HG02938 (cell line): Measurements from ENCODE around the gene KDM6A.
"Not testable (repeated sequence)": the region's sequence is repeated elsewhere in the genome, so short reads cannot be mapped to it uniquely, and the experiment has no call there.

Experiments
- ATAC-seq: cut with Tn5 transposase; IDR thresholded peaks from one replicate; pipeline ENCODE4 v1.9.1; 2021; ENCODE audit warnings: mild to moderate bottlenecking, moderate library complexity; ENCODE audit not compliant: unreplicated experiment

Gene KDM6A

DNA sequence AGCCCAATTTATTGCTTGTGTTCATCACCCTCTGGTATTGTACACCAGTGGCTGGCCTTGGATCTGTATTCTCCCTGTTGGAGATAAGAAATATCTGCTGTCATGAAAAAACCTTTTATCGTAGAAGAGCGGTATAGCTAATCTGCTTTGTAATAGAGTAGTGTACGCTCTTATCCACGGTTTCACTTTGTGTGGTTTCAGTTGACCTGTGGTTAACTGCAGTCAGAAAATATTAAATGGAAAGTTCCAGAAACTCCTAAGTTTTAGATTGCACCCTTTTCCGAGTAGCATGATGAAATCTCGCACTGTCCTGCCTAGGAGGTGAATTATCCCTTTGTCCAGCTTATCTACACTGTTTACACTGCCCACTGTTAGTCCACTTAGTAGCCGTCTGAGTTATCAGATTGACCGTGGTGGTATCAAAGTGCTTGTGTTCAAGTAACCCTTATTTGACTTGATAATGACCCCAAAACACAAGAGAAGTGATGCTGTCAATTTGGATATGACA, 42.4 kb downstream of the KDM6A start:
- no peak for ATAC-seq

DNA sequence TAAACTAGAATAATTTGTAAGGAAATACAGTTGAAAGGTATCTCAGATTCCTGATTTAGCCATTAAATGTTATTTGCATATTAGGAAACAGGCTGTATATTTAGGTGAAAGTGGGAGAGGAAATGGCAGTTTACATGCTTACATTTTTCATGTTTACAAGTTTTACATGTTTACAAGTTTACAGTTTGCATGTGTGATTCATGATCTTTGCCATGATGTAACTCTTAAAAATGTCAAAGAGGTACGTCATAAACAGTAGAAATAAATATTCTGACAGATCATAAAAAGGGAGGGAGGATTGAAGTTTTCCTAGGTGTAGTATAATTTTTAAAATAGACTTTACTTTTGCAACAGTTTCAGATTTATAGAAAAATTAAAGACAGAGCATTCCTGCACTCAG, 45.7 kb downstream of the KDM6A start:
- no peak for ATAC-seq

DNA sequence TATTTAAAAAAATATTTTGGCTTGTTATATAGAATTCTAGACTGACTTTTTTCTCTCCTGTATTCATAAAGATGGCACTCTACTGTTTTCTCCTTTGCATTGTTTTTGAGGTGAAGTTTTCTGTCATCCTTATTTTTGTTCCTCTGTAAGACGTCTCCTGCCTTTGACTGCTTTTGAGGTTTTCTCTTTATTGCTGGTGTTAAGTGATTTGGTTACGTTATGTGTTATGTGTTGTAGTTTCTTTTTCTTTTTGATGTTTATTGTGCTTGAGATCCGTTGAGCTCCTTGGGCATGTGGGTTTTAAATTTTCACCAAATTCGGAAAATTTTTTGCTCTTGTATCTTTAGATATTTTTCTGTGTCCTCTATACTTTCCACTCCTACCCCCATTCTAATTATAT, 50.0 kb downstream of the KDM6A start:
- ATAC-seq = no peak

DNA sequence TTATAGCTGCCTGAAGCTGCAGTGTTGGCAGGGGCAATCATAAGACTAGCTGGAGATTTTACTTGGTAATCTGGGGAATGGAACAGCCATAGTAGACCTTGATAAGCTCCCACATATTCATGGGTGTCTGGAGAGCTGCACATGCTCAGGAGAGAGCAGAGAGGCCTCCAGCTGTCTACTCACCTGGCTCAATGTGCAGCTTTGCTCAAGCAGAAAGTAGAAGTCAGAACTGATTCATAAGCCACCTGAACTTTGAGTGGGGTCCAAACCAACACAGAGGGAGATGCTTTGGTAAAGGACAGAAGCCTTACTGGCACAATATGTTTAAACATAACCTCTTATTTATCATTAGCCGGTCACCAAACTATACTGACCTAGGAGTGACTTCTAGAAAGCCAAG, 54.4 kb downstream of the KDM6A start:
- no peak for ATAC-seq

DNA sequence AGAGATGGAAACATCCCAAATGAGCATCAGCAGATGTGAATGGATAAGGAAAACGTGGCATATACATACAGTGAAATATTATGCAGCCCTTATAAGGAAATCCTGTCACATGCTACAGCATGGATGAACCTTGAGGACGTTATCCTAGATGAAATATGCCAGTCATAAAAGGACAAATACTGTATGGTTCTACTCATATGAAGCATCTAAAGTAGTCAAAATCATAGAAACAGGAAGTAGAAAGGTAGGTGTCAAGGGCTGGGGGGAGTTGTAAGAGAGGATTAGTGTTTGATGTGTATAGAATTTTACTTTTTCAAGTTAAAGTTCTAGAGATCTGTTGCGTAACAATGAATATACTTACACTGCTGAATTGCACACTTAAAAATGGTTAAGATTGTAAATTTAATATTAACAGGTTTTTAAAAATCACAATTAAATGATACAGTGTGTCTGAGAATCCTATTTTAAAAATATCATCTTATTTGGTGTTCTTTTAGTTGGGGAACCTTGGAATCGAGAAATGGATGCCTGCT, 58.5 kb downstream of the KDM6A start:
- no peak for ATAC-seq

DNA sequence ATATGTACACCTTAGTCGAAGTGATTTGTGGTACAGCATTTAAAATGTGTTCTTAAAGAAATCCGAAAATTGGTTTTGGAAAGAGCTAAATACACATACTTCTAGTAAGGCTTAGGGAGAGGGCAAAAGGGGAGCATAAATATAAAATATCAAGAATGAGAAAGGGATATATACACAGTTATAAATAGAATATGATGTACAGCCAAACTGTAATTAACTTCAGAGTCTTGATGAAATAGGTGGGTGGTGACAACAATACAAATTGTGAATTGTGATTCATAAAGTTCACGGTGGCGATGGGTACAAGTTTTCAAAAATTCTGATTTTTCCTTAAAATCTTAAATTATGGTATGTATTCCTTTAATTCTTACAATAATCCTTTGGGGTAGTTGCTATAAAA, 62.2 kb downstream of the KDM6A start:
- no peak for ATAC-seq

DNA sequence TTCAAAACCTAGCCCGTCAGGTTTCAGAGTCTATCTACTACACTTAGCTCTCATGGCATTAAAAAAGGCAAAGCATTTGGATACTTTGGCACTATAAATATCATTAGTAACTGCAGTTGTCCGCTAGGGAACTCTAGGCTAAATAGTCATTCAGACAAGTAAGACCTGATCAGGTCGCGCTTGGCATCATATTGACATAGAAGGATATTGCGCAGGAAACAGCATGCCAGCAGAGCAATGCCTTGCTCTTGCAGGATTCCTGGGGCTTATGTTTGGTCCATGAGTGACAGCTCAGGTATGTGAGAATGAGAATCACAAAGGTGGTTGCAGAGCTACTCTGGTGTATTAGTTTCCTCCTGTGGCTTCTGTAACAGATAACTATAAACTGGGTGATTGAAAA, 62.7 kb downstream of the KDM6A start:
- no peak for ATAC-seq

DNA sequence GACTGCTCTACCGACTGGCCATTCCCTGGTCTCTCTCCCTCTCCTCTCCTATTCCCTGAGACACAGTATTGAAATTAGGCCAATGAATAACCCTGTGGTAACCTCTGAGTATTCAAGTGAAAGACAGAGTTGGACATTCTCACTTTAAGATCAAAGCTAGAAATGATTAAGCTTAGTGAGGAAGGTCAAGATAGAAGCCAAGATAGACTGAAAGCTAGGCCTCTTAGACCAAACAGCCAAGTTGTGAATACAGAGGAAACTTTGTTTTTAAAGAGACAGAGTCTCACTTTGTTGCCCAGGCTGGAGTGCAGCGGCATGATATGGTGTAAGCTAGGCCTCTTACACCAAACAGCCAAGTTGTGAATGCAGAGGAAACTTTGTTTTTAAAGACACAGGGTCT, 64.6 kb downstream of the KDM6A start:
- ATAC-seq = no peak

DNA sequence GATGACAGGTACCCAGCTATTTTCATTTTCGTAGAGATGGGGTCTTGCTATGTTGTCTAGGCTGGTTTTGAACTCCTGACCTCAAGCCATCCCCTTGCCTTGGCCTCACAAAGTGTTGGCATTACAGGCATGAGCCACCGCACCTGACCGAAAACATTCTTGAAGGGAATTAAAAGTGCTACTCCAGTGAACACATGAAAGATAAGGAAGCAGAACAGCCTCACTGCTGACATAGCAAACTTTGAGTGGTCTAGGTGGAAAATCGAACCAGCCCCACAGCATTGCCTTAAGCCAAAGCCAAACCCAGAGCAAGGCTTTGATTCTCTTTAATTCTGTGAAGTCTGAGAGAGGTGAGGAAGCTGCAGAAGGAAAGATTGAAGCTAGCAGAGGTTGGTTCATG, 65.1 kb downstream of the KDM6A start:
- ATAC-seq = no peak

DNA sequence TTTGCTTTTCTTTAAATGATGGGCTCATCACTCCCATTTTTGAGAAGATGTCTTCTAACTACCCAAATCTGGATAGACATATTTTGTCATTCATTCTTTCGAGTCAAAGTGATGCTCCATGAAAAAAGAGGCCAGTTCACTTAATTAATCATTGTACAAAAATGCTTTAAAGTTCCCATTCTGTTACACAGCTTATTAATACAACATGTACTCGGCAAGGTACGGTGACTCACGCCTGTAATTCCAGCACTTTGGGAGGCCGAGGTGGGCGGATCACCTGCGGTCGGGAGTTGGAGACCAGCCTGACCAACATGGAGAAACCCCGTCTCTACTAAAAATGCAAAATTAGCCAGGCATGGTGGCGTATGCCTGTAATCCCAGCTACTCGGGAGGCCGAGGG, 67.6 kb downstream of the KDM6A start:
- not testable (repeated sequence) for ATAC-seq

DNA sequence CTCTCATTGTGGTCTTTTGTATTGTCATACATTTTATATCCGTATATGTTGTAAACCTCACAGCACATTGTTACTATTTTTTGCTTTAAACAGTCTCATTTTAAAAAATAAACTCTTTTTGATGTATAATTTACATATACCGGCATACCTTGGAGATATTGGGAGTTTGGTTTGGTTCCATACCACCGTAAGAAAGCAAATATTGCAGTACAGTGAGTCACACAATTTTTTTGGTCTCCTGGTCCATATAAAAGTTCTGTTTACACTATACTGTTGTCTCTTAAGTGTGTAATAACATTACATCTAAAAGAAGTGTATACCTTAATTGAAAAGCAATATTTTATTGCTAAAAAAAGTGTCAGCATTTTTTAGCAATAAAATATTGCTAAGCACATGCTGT, 70.0 kb downstream of the KDM6A start:
- no peak for ATAC-seq

DNA sequence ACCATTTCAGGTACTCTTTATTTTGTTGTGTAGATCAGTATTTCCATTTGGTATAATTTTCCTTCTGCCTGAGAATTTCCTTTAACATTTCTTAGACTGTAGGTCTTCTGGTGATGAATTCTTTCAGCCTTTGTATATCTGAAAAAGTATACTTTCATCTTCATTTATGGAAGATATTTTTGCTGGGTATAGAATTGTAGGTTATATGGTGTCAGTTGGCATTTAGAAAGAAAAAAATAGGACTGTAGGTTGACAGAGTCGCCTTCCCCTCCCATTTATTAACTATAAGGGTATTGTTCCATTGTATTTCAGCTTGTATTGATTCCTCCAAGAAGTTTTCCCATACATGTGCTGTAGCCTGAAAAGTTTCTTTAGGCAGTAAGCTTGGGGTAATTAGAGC, 71.9 kb downstream of the KDM6A start:
- ATAC-seq = no peak

DNA sequence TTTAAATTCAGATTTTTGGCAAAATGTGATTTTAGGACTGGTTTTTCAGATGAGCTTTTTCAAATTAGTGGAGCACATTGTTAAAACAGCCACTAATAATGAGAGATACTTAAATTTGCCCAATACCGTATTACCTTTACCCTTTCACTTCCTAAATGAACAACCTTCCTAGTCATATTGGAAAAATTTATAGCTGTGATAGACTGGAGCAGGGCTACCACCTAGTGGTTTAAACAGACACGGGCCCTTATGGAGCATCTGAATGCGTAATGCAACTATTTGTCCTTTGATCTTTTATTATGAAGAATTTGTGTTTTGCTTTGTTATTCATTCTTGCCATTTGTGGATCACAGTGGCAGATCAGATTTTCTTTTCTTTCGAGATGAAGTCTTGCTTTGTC, 72.7 kb downstream of the KDM6A start:
- ATAC-seq = no peak

DNA sequence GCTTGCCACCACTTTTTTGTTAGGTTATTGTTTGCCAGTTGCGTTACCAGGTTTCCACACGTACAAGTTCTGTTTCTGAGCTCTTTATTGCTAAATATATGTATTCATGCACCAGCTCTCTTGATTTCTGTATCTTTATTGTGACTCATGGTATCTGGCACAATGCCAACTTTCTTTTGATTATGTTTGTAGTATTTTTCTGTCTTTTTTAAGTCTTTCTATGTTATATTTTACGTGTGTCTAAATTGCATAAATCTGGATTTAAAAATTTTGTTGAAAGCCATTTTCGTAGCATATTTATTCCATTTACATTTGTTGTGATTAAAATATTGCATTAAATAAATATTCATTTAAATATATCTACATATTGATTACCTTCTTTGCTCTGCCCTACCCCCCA, 73.8 kb downstream of the KDM6A start:
- ATAC-seq = no peak

DNA sequence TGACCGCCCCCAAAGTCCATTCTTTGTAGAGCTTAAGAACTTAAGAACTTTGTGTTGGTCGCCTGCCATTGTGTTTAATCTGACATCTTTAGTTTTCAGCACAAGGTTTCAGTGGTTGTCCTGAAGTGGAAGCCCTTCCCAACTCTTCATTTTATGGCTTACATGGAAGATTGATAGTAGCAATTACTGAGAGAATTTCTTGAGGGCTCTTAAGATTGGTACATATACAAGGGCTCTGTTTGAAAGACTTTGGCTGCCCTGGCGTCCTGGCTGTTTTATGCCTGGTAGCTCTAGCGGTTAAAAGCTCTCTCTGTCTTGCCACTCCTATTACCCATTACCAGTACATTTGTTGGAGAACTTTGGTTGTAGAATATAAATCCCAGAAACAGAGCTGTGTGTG, 75.0 kb downstream of the KDM6A start:
- ATAC-seq = no peak

DNA sequence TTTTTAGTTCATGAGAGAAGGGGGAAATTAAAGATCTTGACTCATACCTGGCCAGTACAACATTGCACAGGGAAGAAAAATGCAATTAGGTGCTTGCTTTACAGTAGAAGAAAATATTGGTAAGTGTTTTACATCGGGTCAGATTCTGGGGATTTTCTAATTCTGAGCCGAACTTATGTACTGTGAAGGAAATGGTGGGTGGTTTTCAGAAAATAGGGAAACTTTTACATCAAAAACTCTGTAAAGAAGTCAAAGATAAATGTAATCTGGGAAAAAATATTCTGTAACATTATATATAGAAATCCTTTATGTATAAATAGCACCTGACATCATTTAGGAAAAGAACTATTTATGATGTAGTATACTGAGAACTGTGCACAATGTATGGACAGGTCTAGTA, 75.4 kb downstream of the KDM6A start:
- ATAC-seq = no peak

DNA sequence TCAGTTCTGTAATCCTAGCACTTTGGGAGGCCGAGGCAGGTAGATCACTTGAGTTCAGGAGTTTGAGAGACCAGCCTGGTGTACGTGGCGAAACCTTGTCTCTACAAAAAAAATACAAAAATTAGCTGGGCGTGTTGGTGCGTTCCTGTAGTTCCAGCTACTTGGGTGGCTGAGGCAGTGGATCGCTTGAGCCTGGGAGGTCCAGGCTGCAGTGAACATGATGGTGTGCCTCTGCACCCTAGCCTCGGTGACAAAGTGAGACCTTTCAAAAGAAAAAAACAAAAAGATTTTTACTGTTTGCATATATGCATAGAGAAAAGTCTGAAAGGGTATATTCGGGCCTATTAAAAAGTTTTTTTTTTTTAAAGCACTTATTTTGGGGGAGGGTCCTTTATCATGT, 76.1 kb downstream of the KDM6A start:
- no peak for ATAC-seq

DNA sequence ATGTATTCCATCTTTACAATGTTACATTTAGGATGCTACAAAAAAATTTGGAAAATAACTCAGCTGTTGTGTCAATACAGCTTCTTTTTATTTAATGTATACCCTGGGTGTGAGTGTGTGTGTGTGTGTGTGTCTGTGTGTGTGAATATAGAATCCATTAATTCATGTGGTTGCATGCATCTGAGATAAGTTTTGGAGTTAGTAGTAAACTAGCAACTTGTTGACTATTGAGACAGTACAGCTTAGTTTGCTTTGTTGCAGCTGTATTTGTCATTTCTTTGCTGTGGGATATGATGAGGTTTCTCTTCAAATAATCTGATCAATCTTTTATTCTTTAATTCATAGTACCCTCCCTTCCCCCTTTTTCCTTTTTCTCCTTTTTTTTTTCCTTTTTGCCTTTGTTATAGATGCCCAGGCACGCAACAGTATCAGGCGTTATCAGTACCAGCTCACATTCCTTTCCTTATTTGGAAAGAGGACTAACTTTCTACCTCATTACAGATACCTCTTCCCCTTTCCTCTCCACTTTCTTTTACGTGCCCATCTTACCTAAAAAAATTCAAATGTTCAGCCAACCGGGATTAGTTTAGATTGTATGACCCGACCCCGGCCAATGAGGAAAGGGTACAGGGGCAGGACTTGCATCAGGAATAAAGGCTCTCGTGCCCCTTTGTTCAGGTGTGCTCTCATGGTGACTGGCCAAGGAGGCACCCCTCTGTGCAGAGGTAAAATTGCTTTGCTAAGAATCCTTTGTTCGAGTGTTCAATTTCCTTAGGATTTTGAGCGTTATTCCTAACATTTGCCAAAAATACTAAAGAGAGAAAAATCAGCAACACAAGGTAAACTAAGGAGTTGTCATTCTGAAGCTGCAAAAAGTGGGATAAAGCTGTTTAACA, 77.7 kb downstream of the KDM6A start:
- ATAC-seq = not testable (repeated sequence)

DNA sequence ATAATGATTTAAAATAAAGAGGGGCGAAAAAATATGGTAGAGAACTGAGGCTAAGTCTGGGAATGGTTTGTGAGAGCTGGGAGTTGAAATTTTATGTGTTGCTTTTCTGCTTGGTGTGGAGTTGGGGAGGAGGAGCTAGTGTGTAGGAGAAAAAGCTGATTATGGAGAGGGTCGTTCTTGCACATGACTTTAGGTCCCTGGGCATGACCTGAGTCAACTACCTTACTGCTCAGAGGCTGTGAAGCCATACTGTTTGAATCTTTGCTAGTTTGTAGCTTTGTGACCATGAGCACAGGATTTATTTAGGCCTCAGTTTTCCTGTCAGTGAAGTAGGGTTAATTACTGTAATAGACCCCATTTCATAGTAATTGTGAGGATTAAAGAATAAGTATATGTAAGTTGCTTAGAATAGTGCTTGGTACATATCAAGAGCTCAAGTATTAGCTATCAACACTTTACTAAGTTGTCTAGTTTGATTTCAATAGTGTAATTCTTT, 78.6 kb downstream of the KDM6A start:
- ATAC-seq = no peak

DNA sequence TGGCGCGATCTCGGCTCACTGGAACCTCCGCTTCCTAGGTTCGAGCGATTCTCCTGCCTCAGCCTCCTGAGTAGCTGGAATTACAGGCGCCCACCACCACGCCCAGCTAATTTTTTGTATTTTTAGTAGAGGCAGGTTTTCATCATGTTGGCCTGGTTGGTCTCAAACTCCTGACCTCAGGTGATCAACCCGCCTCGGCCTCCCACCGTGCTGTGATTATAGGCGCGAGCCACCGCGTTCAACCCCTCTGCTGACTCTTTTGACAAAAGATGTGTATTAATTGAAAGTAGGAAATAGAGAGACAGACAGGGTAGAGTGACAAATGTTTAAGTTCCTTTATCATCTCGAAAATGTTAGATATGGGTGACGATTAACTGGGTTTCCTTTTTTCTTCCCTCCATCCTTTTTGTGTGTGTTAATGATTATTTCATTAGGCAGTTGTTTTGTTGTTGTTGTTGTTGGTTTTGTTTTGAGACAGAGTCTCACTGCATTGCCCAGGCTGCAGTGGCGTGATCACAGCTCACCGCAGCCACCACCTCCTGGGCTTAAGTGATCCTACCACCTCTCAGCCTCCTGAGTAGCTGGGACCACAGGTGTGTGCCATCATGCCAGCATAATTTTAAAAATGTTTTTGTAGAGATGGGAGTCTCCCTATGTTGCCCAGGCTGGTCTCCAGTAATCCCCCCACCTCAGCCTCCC, 79.5 kb downstream of the KDM6A start:
- no peak for ATAC-seq

DNA sequence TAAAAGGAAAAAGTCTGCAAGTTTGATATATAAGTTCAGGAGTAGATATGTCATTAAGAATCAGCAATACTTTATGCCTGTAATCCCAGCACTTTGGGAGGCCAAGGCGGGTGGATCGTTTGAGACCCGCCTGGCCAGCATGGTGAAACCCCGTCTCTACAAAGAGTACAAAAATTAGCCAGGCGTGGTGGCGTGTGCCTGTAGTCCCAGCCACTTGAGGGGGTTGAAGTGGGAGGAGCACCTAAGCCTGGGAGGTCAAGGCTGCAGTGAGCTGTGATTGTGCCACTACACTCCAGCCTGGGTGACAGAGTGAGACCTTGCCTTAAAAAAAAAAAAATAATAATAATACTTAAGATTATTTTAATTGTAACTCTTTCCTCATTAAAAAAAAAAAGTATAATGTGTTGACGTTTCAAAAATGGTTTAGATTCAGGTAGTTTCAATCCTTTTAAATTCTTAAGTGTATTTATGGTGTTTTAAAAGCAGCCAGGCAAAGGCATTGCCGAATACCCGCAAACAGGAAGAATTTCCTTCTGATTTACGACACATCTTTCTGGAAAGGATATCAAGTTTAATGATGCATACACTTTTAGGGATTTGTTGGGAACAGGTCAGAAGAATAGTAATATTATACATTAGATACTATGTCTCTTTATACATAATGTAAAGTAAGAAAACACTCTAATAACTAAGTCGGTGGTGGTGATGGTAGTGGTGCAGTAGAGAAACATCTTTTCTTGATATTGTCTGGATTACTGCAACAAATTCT, 80.9 kb downstream of the KDM6A start:
- no peak for ATAC-seq
